A673 (cell line): ENCODE data around the gene KIAA0753.

ENCODE experiments used
- EZH2 ChIP-seq: fragments of 200-600 bp; sonication (generic); IDR thresholded peaks from 2 replicates; pipeline ENCODE4 v1.6.1; 2017; ENCODE audit warnings: borderline replicate concordance, low read depth, mild to moderate bottlenecking, mixed read lengths, antibody characterized with exemption, low read length; ENCODE audit not compliant: poor library complexity, severe bottlenecking
- TF ChIP-seq, protein P1 (sequence below): fragments of 300-800, 200-600 bp; sonication (generic); conservative IDR thresholded peaks from 2 replicates; pipeline ENCODE4 v1.5.1; 2017; ENCODE audit warnings: low read depth, mild to moderate bottlenecking, antibody characterized with exemption, low read length, moderate library complexity, mixed read lengths

- TF ChIP-seq, protein P1, sequence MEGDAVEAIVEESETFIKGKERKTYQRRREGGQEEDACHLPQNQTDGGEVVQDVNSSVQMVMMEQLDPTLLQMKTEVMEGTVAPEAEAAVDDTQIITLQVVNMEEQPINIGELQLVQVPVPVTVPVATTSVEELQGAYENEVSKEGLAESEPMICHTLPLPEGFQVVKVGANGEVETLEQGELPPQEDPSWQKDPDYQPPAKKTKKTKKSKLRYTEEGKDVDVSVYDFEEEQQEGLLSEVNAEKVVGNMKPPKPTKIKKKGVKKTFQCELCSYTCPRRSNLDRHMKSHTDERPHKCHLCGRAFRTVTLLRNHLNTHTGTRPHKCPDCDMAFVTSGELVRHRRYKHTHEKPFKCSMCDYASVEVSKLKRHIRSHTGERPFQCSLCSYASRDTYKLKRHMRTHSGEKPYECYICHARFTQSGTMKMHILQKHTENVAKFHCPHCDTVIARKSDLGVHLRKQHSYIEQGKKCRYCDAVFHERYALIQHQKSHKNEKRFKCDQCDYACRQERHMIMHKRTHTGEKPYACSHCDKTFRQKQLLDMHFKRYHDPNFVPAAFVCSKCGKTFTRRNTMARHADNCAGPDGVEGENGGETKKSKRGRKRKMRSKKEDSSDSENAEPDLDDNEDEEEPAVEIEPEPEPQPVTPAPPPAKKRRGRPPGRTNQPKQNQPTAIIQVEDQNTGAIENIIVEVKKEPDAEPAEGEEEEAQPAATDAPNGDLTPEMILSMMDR: no peak
- TF ChIP-seq EZH2: no peak
Observed at GRCh38 chr17:6575596-6575988, 64.9 kb downstream of the KIAA0753 start.
